ENCODE measurements around the gene CCL16.

DNA sequence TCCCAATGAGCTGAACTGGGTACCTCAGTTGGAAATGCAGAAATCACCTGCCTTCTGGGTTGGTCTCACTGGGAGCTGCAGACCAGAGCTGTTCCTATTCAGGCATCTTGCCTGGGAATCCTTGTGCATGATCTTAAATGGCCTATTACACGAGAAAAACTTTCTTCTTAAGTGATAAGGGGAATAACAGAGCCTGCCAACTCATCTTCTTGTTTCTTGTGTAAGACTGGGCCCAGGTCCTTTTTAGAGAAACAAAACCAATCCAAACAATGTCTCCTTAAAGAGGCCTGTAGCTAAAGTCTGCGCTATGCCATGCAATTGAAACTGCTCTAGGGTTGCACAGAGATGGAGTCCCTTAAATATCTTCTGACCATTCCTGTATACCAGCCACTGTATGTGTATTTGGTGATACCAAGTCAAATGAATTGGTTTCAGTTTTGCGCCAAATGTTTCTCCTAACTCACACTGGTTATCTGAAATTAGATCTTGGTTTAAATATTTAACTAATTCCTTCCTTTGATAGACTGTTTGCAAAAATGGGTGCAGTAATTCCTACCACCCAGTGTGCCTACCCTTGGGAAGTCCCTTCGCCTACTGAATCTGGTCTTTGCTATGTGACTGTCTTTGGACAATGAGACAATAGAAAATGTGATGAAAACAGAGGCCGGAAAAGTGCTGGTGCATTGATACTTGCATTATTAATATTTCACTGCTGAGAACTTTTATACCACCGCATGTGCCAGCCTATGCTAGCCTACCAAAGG is 43.0 kb upstream of the CCL16 start:
- TF ChIP-seq YY1 (IDR thresholded peaks at IDR 0.05; ENCODE audit: insufficient read depth, insufficient read length) (no peak), ZNF274 (IDR thresholded peaks at IDR 0.05; ENCODE audit: low read depth, low read length) (no peak)
